DMS153 treated with DMSO at 0.1 percent for 48 hours (cell line): ENCODE measurements around the gene IGLL5.

ENCODE experiments used
- DNase-seq: peaks from one replicate; lab custom pipeline; 2025; ENCODE audit not compliant: unreplicated experiment; lab: John Stamatoyannopoulos, UW

IGLL5 gene

GRCh38 chr22:22887621-22888503 is at the start of gene IGLL5:
TSS of gene IGLL5 (plus strand) at chr22:22887816. CDS start at chr22:22888054, 238 bp downstream.
- DNase-seq = no peak

- no peak for DNase-seq
Observed at GRCh38 chr22:22838148-22838786, 49.3 kb upstream of the IGLL5 start.

GRCh38 chr22:22839570-22840314 is 47.9 kb upstream of the IGLL5 start:
- DNase-seq = no peak

- DNase-seq = no peak
Observed at GRCh38 chr22:22840780-22841179, 46.8 kb upstream of the IGLL5 start.

GRCh38 chr22:22841598-22841997 is 46.0 kb upstream of the IGLL5 start:
- no peak for DNase-seq

GRCh38 chr22:22842085-22842484 is 45.5 kb upstream of the IGLL5 start:
- DNase-seq = no peak

- DNase-seq = peak; percentile 75
Observed at GRCh38 chr22:22843848-22844247, 43.8 kb upstream of the IGLL5 start.

- DNase-seq = no peak
Observed at GRCh38 chr22:22847241-22847640, 40.4 kb upstream of the IGLL5 start.

GRCh38 chr22:22848364-22848866 is 39.2 kb upstream of the IGLL5 start:
- peak; percentile 41 for DNase-seq

- no peak for DNase-seq
Observed at GRCh38 chr22:22849640-22850610, 37.7 kb upstream of the IGLL5 start.

- DNase-seq = no peak
Observed at GRCh38 chr22:22851969-22852368, 35.6 kb upstream of the IGLL5 start.

- no peak for DNase-seq
Observed at GRCh38 chr22:22853713-22854112, 33.9 kb upstream of the IGLL5 start.

GRCh38 chr22:22854466-22854865 is 33.1 kb upstream of the IGLL5 start:
- DNase-seq = no peak

- DNase-seq = no peak
Observed at GRCh38 chr22:22855085-22855484, 32.5 kb upstream of the IGLL5 start.

- no peak for DNase-seq
Observed at GRCh38 chr22:22855617-22856308, 31.9 kb upstream of the IGLL5 start.

GRCh38 chr22:22856364-22856763 is 31.3 kb upstream of the IGLL5 start:
- no peak for DNase-seq

- DNase-seq = no peak
Observed at GRCh38 chr22:22856885-22857606, 30.6 kb upstream of the IGLL5 start.

GRCh38 chr22:22857607-22858558 is 29.7 kb upstream of the IGLL5 start:
- no peak for DNase-seq
